ENCODE data around the gene FAM47E. TPM values are rescaled to one million over a fixed set of nuclear protein-coding genes. Genes with fewer than 3 reads are reported as not detected.

Gene FAM47E
- not detected in 2 replicates for total RNA-seq

DNA sequence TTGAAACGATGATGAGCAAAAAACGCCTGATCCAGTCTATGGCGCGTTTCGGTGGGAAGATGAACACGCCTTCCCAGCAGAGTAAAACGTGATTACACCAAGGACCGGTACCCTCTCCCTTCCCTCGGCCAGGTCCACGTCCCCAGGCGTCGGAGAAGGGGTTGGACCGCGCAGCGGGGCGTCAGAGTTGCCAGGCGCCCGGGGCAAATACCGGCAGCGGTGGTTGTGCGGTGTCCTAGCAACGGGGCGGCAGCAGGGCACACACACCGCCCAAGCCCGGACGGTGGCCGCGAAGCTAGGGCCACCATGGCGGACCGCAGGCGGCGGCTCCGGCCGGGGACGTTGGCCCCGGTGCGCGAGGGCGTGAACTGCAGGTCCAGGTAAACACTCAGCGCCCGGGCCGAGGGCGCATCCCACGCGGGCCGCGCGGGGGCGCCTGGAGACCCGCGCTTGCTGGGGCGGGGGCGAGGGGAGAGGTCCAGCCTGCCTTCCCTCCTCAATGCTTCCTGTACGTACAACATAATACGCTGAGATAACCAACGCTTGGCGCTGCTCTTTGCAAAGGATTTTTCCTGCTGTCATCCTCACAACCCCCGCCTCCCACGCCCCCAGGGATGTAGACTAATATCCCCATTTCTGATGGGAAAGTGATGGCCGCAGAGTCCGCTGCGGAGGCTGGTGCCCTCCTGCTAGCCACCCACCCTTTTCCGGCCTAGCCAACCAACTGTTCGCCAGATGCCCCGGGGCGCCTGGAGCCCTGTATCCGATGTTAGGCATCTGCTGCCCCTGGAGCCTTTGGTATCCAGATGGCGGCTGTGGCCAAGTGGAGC is at the start of gene FAM47E:
Gene FAM47E, plus strand, starts transcription at position 281 of the 830 bp plus-strand sequence. Its CDS starts 26 bp downstream, at position 307.
- peak; percentile 48 to 79 for DNase-seq (ENCODE audit: low read depth in 2 of 2)

DNA sequence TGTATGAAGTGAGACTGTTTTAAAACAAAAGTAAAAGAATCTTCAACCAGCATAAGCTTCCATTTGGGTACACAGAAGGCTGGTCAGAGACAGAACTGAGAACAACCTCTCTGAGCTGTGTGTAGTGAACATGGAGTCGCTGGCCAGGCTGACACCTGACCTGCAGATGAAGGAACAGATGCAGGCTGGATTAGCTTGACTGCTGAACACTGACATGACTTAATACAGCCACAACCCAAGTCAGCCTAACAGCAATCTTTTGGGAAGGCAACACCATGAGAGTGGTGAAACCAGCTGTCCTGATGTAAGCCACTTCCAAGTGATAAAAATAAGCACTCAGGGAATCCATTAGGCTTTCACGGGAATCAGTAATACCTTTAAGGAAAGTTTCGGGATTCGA is 48.0 kb upstream of the FAM47E start:
- no peak for DNase-seq (ENCODE audit: low read depth in 2 of 2)

DNA sequence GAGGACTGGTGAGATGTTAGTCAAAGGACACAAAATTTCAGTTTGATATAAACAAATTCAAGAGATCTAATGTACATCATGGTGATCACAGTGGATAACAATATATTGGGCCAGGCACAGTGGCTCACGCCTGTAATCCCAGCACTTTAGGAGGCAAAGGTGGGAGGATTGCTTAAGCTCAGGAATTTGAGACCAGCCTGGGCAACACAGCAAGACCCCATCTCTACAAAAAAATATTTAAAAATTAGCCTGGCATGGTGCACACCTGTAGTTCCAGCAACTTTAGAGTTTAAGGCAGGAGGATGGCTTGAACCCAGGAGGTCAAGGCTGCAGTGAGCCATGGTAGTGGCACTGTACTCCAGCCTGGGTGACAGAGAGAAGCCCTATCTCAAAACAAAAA is 46.6 kb upstream of the FAM47E start:
- DNase-seq (ENCODE audit: low read depth in 2 of 2), result no peak

- no peak for DNase-seq (ENCODE audit: low read depth in 2 of 2)
Measured at GRCh38 chr4:76205476-76205875, 46.0 kb upstream of the FAM47E start.

GRCh38 chr4:76206222-76206942 is 45.1 kb upstream of the FAM47E start:
- peak in 1 of 2 donors; percentile 52 for DNase-seq (ENCODE audit: low read depth in 2 of 2)

DNA sequence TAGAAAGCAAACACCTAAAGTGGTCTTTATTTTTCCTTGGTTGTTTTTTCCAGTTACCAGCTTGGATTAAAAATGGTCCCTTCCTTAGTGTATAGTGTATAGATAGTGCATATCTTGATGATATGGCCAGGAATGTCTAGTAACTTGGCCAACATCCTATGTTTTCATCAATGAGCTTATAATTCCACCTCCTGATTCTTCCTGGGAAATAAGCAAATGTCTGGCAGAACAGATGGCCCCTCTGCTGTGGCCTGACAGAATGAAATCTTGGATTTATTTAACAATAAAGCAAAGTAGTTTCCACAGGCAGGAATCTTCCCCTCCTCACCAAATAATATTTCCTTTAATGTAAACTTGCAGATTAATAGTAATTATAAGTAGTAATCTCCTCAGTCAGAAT is 44.0 kb upstream of the FAM47E start:
- no peak for DNase-seq (ENCODE audit: low read depth in 2 of 2)

- DNase-seq (ENCODE audit: low read depth in 2 of 2), result peak; percentile 97
Measured at GRCh38 chr4:76208005-76208765, 43.3 kb upstream of the FAM47E start.

- no peak for DNase-seq (ENCODE audit: low read depth in 2 of 2)
Measured at GRCh38 chr4:76209881-76210280, 41.6 kb upstream of the FAM47E start.

- peak in 1 of 2 donors; percentile 30 for DNase-seq (ENCODE audit: low read depth in 2 of 2)
Measured at GRCh38 chr4:76210452-76210851, 41.1 kb upstream of the FAM47E start.

DNA sequence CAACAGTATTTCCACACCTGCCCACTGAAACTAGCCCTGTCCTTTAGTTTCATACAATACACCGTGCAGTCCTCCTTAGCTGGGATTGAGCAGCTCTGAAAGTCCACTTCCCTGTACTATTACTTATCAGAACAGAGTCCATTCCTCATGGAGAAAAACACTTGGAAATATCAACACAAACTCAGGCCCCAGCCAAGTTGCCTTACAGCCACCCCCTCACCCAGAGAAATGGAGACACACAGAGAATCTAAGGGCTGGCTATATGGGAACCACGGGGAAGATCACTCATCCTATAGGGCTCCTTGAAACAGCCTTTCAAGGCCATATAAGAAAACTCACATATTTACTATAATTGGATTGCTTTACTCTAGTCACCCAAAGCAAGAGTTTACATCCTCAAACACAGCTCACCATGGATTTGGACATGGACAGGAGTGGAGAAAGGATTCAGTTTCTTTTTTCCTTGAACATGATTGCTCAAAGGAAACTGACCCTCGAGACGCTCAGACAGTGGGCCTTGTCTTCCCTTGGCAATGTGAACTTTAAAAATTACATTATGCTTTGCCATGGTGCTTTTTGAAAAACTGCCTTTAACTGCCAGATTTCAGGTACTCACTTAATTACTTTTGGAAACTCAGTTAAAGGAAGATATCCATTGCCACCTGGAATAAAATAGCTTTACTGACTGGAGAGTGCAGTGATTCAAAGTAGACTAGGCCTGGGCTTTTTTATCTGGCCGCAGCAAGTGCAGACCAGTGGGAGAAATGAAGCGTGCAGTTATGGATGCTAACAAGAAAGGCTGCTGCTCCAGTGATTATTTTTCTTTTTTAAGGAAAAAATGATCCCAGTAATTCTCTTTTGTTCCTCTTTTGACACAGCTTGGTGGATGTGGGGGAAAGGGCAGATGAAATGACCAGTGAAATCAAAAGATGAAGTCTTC is 39.5 kb upstream of the FAM47E start:
- DNase-seq (ENCODE audit: low read depth in 2 of 2), result peak in 1 of 2 donors; percentile 35

GRCh38 chr4:76212851-76213414 is 38.6 kb upstream of the FAM47E start:
- peak; percentile 37 to 66 for DNase-seq (ENCODE audit: low read depth in 2 of 2)

GRCh38 chr4:76213415-76214176 is 37.9 kb upstream of the FAM47E start, which contains the start of gene SCARB2:
Gene SCARB2, minus strand, starts transcription at chr4:76213824. Its CDS starts 281 bp downstream, at chr4:76213543.
- DNase-seq (ENCODE audit: low read depth in 2 of 2), result peak; percentile 93 to 96

GRCh38 chr4:76214177-76214675 is 37.3 kb upstream of the FAM47E start:
- DNase-seq (ENCODE audit: low read depth in 2 of 2), result no peak

GRCh38 chr4:76215077-76215476 is 36.4 kb upstream of the FAM47E start:
- DNase-seq (ENCODE audit: low read depth in 2 of 2), result no peak

GRCh38 chr4:76216524-76216923 is 35.0 kb upstream of the FAM47E start:
- DNase-seq (ENCODE audit: low read depth in 2 of 2), result no peak

DNA sequence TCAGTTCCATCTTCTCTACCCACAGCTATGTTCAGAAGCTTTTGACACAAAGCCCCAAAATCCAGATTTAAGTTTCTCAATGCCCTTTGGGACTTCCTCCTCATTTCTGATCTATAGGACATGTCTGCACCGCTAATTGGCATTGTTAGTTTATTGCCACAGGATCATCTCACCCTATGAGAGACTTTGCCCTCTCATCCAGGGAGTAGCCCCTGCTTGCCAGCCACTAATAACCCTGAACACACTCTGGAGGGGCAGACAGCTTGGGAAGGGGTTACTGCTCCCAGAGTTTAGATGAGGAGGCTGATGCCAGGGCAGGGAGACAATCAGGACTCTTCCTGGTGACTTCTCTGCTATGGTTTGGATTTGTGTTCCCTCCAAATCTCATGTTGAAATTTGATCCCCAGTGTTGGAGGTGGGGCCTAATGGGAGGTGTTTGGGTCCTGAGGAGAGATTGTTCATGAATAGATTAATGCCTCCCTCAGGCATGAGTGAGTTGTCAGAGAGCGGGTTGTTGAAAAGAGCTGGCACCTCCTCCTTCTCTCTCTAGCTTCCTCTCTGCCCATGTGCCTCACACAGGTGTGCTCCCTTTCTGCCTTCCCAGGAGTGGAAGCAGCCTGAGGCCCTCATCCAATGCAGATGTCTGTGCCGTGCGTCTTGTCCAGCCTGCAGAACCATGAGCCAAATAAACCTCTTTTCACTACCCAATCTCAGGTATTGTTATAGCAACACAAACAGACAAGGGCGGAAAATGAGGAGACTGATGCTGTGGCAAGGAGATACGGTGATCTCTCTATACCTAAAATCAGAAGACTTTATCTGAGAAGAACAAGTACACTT is 34.3 kb upstream of the FAM47E start:
- DNase-seq (ENCODE audit: low read depth in 2 of 2), result no peak

DNA sequence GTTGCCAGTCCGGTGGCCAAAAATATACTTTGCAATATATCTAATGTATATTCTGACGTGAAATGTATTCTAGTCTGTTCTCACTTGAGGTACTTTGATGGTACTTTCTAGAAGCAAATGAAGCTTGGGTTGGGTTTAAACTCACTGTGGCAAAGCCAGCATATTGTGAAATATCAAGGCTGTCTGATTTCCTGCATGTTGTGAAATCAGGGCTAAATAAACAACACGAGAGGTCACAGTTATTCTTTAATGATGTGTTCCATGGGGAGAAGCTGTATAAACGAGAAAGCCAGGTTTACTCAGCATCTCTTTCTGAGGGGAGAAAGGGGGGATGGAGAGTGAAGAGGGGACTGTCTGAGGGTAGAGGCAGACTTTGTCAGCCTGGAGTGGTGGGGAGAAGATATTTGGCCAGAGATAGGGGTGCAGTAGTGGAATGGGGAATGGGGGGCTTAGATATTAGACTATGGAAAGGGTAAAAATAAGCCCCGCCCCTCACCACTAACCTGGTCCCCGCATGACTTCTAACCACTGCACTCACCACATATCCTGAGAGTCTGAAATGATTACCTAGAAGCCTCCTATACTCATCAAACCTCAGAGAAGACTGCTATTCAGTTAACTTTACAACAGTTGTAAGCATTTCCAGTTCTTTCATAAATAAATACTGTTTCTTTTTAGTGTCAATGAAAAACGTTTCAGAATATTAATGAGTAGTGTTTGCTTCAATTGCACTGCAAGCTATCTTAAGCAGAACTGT is 32.0 kb upstream of the FAM47E start:
- peak in 1 of 2 donors; percentile 50 for DNase-seq (ENCODE audit: low read depth in 2 of 2)

DNA sequence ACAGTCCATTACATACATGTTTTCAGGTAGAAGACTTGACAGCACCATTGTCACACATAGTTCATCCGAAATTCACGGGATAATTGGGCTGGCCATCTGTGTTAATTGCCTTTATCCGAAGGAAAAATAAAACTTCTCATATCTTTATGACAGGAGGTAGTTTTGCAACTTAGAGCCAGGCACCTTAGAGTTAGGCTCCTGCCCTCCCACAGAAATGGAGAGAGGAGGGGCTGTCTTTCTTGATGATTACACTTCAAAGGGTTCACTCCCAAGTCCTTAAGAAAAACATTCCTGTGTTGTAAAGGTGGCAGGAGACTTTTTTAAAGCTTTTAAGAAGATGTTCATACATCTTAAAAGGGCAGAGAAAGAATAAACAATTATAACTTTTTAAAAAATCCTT is 27.4 kb upstream of the FAM47E start:
- DNase-seq (ENCODE audit: low read depth in 2 of 2), result no peak
